ENCODE data around the gene LRRTM1. TPM values are rescaled to one million over a fixed set of nuclear protein-coding genes. Genes with fewer than 3 reads are reported as not detected.

Gene LRRTM1
- total and polyA plus RNA-seq, 3 experiments from 2014 or later: not detected

- no peaks in the 10 kb centered on the region for H3K36me3 ChIP-seq (ENCODE audit: insufficient read depth, low read length)
- CTCF ChIA-PET: interaction anchor here (0.9 kb wide), 1 partner anchor 9 kb away, joined by 3 read pairs; no protein-coding TSS in a partner anchor
- Mint-ChIP-seq H3K4me3 (no peak overlapping the region), H3K9me3 (peaks cover 3 to 8% (median 7%) of the 10 kb centered on the region in 5 donors), H3K4me1 (no peaks in the 10 kb centered on the region), H3K36me3 (peaks cover 0 to 1% (median 0%) of the 10 kb centered on the region in 3 donors), H3K27ac (no peak overlapping the region), H3K27me3 (no peaks in the 10 kb centered on the region)
- H3K27ac ChIP-seq (ENCODE audit: low read depth, low read length): no peak overlapping the region
- H3K9me3 ChIP-seq (ENCODE audit: low read length): no peaks in the 10 kb centered on the region
- H3K27me3 ChIP-seq (ENCODE audit: insufficient read depth, low read length, poor library complexity, severe bottlenecking): no peaks in the 10 kb centered on the region
- H3K4me3 ChIP-seq (ENCODE audit: low read length): no peak overlapping the region
- H3K4me1 ChIP-seq (ENCODE audit: insufficient read depth, low read length): no peaks in the 10 kb centered on the region
- POLR2A ChIA-PET: no interaction called here
- DNase-seq: no peak
Measured at GRCh38 chr2:80266231-80266630, 38.3 kb downstream of the LRRTM1 start.

- no peaks in the 10 kb centered on the region for H3K36me3 Mint-ChIP-seq
- H3K4me1 ChIP-seq (ENCODE audit: insufficient read depth, low read length): no peaks in the 10 kb centered on the region
- no peaks in the 10 kb centered on the region for H3K27me3 Mint-ChIP-seq
- H3K27ac ChIP-seq (ENCODE audit: low read depth, low read length): no peak overlapping the region
- no peak for DNase-seq
- no peaks in the 10 kb centered on the region for H3K9me3 ChIP-seq (ENCODE audit: low read length)
- no peak overlapping the region for H3K4me3 ChIP-seq (ENCODE audit: low read length)
- H3K9me3 Mint-ChIP-seq: peaks cover 2 to 14% (median 3%) of the 10 kb centered on the region in 5 donors
- no peaks in the 10 kb centered on the region for H3K27me3 ChIP-seq (ENCODE audit: insufficient read depth, low read length, poor library complexity, severe bottlenecking)
- ChIA-PET CTCF (no interaction called here), POLR2A (no interaction called here)
- H3K4me1 Mint-ChIP-seq: no peaks in the 10 kb centered on the region
- no peak overlapping the region for H3K27ac Mint-ChIP-seq
- no peaks in the 10 kb centered on the region for H3K36me3 ChIP-seq (ENCODE audit: insufficient read depth, low read length)
- no peak overlapping the region for H3K4me3 Mint-ChIP-seq
Measured at GRCh38 chr2:80259292-80259691, 45.3 kb downstream of the LRRTM1 start.

GRCh38 chr2:80258793-80259192 is 45.8 kb downstream of the LRRTM1 start:
- Mint-ChIP-seq H3K4me3 (no peak overlapping the region), H3K9me3 (peaks cover 2 to 14% (median 6%) of the 10 kb centered on the region in 5 donors), H3K27ac (no peak overlapping the region), H3K27me3 (no peaks in the 10 kb centered on the region), H3K4me1 (no peaks in the 10 kb centered on the region), H3K36me3 (no peaks in the 10 kb centered on the region)
- no peaks in the 10 kb centered on the region for H3K36me3 ChIP-seq (ENCODE audit: insufficient read depth, low read length)
- no peak for DNase-seq
- ChIA-PET POLR2A (no interaction called here), CTCF (no interaction called here)
- H3K9me3 ChIP-seq (ENCODE audit: low read length): no peaks in the 10 kb centered on the region
- H3K4me3 ChIP-seq (ENCODE audit: low read length): no peak overlapping the region
- H3K4me1 ChIP-seq (ENCODE audit: insufficient read depth, low read length): no peaks in the 10 kb centered on the region
- H3K27ac ChIP-seq (ENCODE audit: low read depth, low read length): no peak overlapping the region
- H3K27me3 ChIP-seq (ENCODE audit: insufficient read depth, low read length, poor library complexity, severe bottlenecking): no peaks in the 10 kb centered on the region

- DNase-seq: no peak
- H3K4me3 ChIP-seq (ENCODE audit: low read length): no peak overlapping the region
- no peaks in the 10 kb centered on the region for H3K27me3 Mint-ChIP-seq
- no peaks in the 10 kb centered on the region for H3K9me3 ChIP-seq (ENCODE audit: low read length)
- H3K4me1 ChIP-seq (ENCODE audit: insufficient read depth, low read length): no peaks in the 10 kb centered on the region
- H3K4me3 Mint-ChIP-seq: no peak overlapping the region
- ChIA-PET CTCF (no interaction called here), POLR2A (no interaction called here)
- H3K36me3 ChIP-seq (ENCODE audit: insufficient read depth, low read length): no peaks in the 10 kb centered on the region
- H3K27ac Mint-ChIP-seq: no peak overlapping the region
- peaks cover 2 to 14% (median 4%) of the 10 kb centered on the region in 5 donors for H3K9me3 Mint-ChIP-seq
- H3K27me3 ChIP-seq (ENCODE audit: insufficient read depth, low read length, poor library complexity, severe bottlenecking): no peaks in the 10 kb centered on the region
- no peak overlapping the region for H3K27ac ChIP-seq (ENCODE audit: low read depth, low read length)
- H3K4me1 Mint-ChIP-seq: no peaks in the 10 kb centered on the region
- H3K36me3 Mint-ChIP-seq: no peaks in the 10 kb centered on the region
Measured at GRCh38 chr2:80258341-80258740, 46.2 kb downstream of the LRRTM1 start.

GRCh38 chr2:80257450-80257849 is 47.1 kb downstream of the LRRTM1 start:
- peaks cover 2 to 15% (median 6%) of the 10 kb centered on the region in 5 donors for H3K9me3 Mint-ChIP-seq
- no peak overlapping the region for H3K4me3 ChIP-seq (ENCODE audit: low read length)
- DNase-seq: no peak
- ChIA-PET POLR2A (no interaction called here), CTCF (interaction anchor here (1.0 kb wide), 1 partner anchor 9 kb away, joined by 3 read pairs; no protein-coding TSS in a partner anchor)
- H3K27me3 ChIP-seq (ENCODE audit: insufficient read depth, low read length, poor library complexity, severe bottlenecking): no peaks in the 10 kb centered on the region
- no peaks in the 10 kb centered on the region for H3K27me3 Mint-ChIP-seq
- no peaks in the 10 kb centered on the region for H3K36me3 Mint-ChIP-seq
- no peaks in the 10 kb centered on the region for H3K9me3 ChIP-seq (ENCODE audit: low read length)
- no peaks in the 10 kb centered on the region for H3K36me3 ChIP-seq (ENCODE audit: insufficient read depth, low read length)
- H3K4me1 ChIP-seq (ENCODE audit: insufficient read depth, low read length): no peaks in the 10 kb centered on the region
- no peak overlapping the region for H3K4me3 Mint-ChIP-seq
- H3K27ac Mint-ChIP-seq: no peak overlapping the region
- no peaks in the 10 kb centered on the region for H3K4me1 Mint-ChIP-seq
- H3K27ac ChIP-seq (ENCODE audit: low read depth, low read length): no peak overlapping the region

GRCh38 chr2:80256782-80257167 is 47.8 kb downstream of the LRRTM1 start:
- ChIA-PET POLR2A (no interaction called here), CTCF (interaction anchor here (1.0 kb wide), 1 partner anchor 10 kb away, joined by 3 read pairs; no protein-coding TSS in a partner anchor)
- no peaks in the 10 kb centered on the region for H3K4me1 ChIP-seq (ENCODE audit: insufficient read depth, low read length)
- H3K36me3 Mint-ChIP-seq: no peaks in the 10 kb centered on the region
- no peak overlapping the region for H3K27ac Mint-ChIP-seq
- H3K4me3 Mint-ChIP-seq: no peak overlapping the region
- no peak for DNase-seq
- H3K4me3 ChIP-seq (ENCODE audit: low read length): no peak overlapping the region
- no peaks in the 10 kb centered on the region for H3K9me3 ChIP-seq (ENCODE audit: low read length)
- H3K27ac ChIP-seq (ENCODE audit: low read depth, low read length): no peak overlapping the region
- H3K4me1 Mint-ChIP-seq: no peaks in the 10 kb centered on the region
- H3K9me3 Mint-ChIP-seq: peaks cover 2 to 19% (median 6%) of the 10 kb centered on the region in 5 donors
- H3K27me3 Mint-ChIP-seq: no peaks in the 10 kb centered on the region
- no peaks in the 10 kb centered on the region for H3K27me3 ChIP-seq (ENCODE audit: insufficient read depth, low read length, poor library complexity, severe bottlenecking)
- no peaks in the 10 kb centered on the region for H3K36me3 ChIP-seq (ENCODE audit: insufficient read depth, low read length)

- POLR2A ChIA-PET: no interaction called here
- no peaks in the 10 kb centered on the region for H3K27me3 Mint-ChIP-seq
Measured at GRCh38 chr2:80255918-80256781, 48.4 kb downstream of the LRRTM1 start.

GRCh38 chr2:80252294-80252986 is 52.1 kb downstream of the LRRTM1 start:
- Histone ChIP-seq H3K4me3 (ENCODE audit: low read length) (no peak overlapping the region), H3K27ac (ENCODE audit: low read depth, low read length) (no peak overlapping the region), H3K4me1 (ENCODE audit: insufficient read depth, low read length) (no peaks in the 10 kb centered on the region), H3K27me3 (ENCODE audit: insufficient read depth, low read length, poor library complexity, severe bottlenecking) (no peaks in the 10 kb centered on the region), H3K36me3 (ENCODE audit: insufficient read depth, low read length) (no peaks in the 10 kb centered on the region), H3K9me3 (ENCODE audit: low read length) (no peaks in the 10 kb centered on the region)
- no peak for DNase-seq
- no peaks in the 10 kb centered on the region for H3K27me3 Mint-ChIP-seq
- no peaks in the 10 kb centered on the region for H3K4me1 Mint-ChIP-seq
- H3K36me3 Mint-ChIP-seq: no peaks in the 10 kb centered on the region
- peaks cover 0 to 11% (median 8%) of the 10 kb centered on the region in 5 donors for H3K9me3 Mint-ChIP-seq
- CTCF ChIA-PET: no interaction called here
- H3K27ac Mint-ChIP-seq: no peak overlapping the region
- H3K4me3 Mint-ChIP-seq: no peak overlapping the region
- POLR2A ChIA-PET: no interaction called here

More at GRCh38 chr2:80255918-80256781, 48.4 kb downstream of the LRRTM1 start:
- no peaks in the 10 kb centered on the region for H3K4me1 ChIP-seq (ENCODE audit: insufficient read depth, low read length)
- CTCF ChIA-PET: interaction anchor here (1.0 kb wide), 1 partner anchor 10 kb away, joined by 3 read pairs; no protein-coding TSS in a partner anchor
- H3K27me3 ChIP-seq (ENCODE audit: insufficient read depth, low read length, poor library complexity, severe bottlenecking): no peaks in the 10 kb centered on the region
- no peak overlapping the region for H3K4me3 ChIP-seq (ENCODE audit: low read length)
- DNase-seq: no peak
- H3K27ac ChIP-seq (ENCODE audit: low read depth, low read length): no peak overlapping the region
- H3K9me3 Mint-ChIP-seq: peaks cover 2 to 19% (median 6%) of the 10 kb centered on the region in 5 donors
- no peak overlapping the region for H3K4me3 Mint-ChIP-seq
- H3K9me3 ChIP-seq (ENCODE audit: low read length): no peaks in the 10 kb centered on the region
- no peaks in the 10 kb centered on the region for H3K36me3 ChIP-seq (ENCODE audit: insufficient read depth, low read length)
- H3K4me1 Mint-ChIP-seq: no peaks in the 10 kb centered on the region
- H3K36me3 Mint-ChIP-seq: no peaks in the 10 kb centered on the region
- H3K27ac Mint-ChIP-seq: no peak overlapping the region
